Mesenchymal stem cell (in vitro differentiated cells and primary cell): ENCODE data around the gene MICA.
"Not testable (repeated sequence)": the region's sequence is repeated elsewhere in the genome, so short reads cannot be mapped to it uniquely, and the experiment has no call there.

Source experiments
- DNase-seq: peaks from one replicate; pipeline ENCODE4 v3.0.0-alpha.2; 2013
- H2AFZ ChIP-seq: one replicate; pipeline ENCODE4 v1.6.1; 2013; ENCODE audit warnings: low read depth, mild to moderate bottlenecking, control low read depth, inconsistent platforms, low read length, moderate library complexity
- H2AK5ac ChIP-seq: 2 replicates; pipeline ENCODE4 v1.6.1; 2013; ENCODE audit warnings: low read length, moderate library complexity, mild to moderate bottlenecking, inconsistent platforms; ENCODE audit not compliant: severe bottlenecking
- H2BK120ac ChIP-seq: one replicate; pipeline ENCODE4 v1.6.1; 2013; ENCODE audit warnings: low read depth, mild to moderate bottlenecking, inconsistent platforms, low read length, moderate library complexity
- H2BK12ac ChIP-seq, 2 experiments: one replicate each; pipeline ENCODE4 v1.6.1; 2013; ENCODE audit warnings: inconsistent platforms in 2 of 2, low read length in 2 of 2, mild to moderate bottlenecking in 2 of 2, moderate library complexity in 2 of 2, control low read depth in 1 of 2
- H2BK15ac ChIP-seq: one replicate; pipeline ENCODE4 v1.6.1; 2013; ENCODE audit warnings: mild to moderate bottlenecking, low read depth, inconsistent platforms; ENCODE audit not compliant: poor library complexity, severe bottlenecking
- H2BK5ac ChIP-seq: 2 replicates; pipeline ENCODE4 v1.6.1; 2013; ENCODE audit warnings: low read depth, mild to moderate bottlenecking, low read length, control low read depth, inconsistent platforms; ENCODE audit not compliant: poor library complexity, severe bottlenecking
- H3K14ac ChIP-seq, 2 experiments: one replicate each; pipeline ENCODE4 v1.6.1; 2013; ENCODE audit warnings: inconsistent platforms in 2 of 2, low read length in 2 of 2, control low read depth in 1 of 2, mild to moderate bottlenecking in 1 of 2, moderate library complexity in 1 of 2
- H3K18ac ChIP-seq, 2 experiments: one replicate each; pipeline ENCODE4 v1.6.1; 2013; ENCODE audit warnings: inconsistent platforms in 2 of 2, low read length in 2 of 2, control low read depth in 1 of 2, low read depth in 1 of 2, mild to moderate bottlenecking in 1 of 2
- H3K23ac ChIP-seq, 2 experiments: one replicate each; pipeline ENCODE4 v1.6.1; 2013; ENCODE audit warnings: inconsistent platforms in 2 of 2, low read length in 2 of 2, mild to moderate bottlenecking in 2 of 2, moderate library complexity in 2 of 2, control low read depth in 1 of 2
- H3K27ac ChIP-seq: 2 replicates; pipeline ENCODE4 v1.5.1; 2013; ENCODE audit warnings: mild to moderate bottlenecking, moderate library complexity, low read length, control low read depth, inconsistent platforms; ENCODE audit not compliant: poor library complexity, severe bottlenecking
- H3K27me3 ChIP-seq, 2 experiments: 2 replicates each; pipeline versions ENCODE4 v1.6.1 to v1.7.0; 2013; ENCODE audit warnings: low read length in 2 of 2, mild to moderate bottlenecking in 2 of 2, moderate library complexity in 2 of 2, control low read depth in 1 of 2, inconsistent platforms in 1 of 2; ENCODE audit not compliant: control insufficient read depth in 1 of 2, insufficient read depth in 1 of 2
- H3K36me3 ChIP-seq, 2 experiments: 2 replicates each; pipeline versions ENCODE4 v1.6.1 to v1.7.0; 2013; ENCODE audit warnings: low read length in 2 of 2, control low read depth in 1 of 2, inconsistent platforms in 1 of 2, low read depth in 1 of 2, mild to moderate bottlenecking in 1 of 2; ENCODE audit not compliant: insufficient read depth in 2 of 2, control insufficient read depth in 1 of 2
- H3K4ac ChIP-seq, 2 experiments: one replicate each; pipeline ENCODE4 v1.6.1; 2013; ENCODE audit warnings: inconsistent platforms in 2 of 2, low read length in 2 of 2, mild to moderate bottlenecking in 2 of 2, moderate library complexity in 2 of 2, control low read depth in 1 of 2, low read depth in 1 of 2
- H3K4me1 ChIP-seq: 2 replicates; pipeline ENCODE4 v1.6.1; 2013; ENCODE audit warnings: low read depth, low read length, control low read depth; ENCODE audit not compliant: control insufficient read depth, insufficient read depth
- H3K4me2 ChIP-seq: 2 replicates; pipeline ENCODE4 v1.6.1; 2013; ENCODE audit warnings: low read length, mild to moderate bottlenecking, inconsistent platforms; ENCODE audit not compliant: poor library complexity, severe bottlenecking
- H3K4me3 ChIP-seq, 2 experiments: 2 replicates each; pipeline versions ENCODE4 v1.5.1 to v1.7.0; 2013; ENCODE audit warnings: low read length in 2 of 2, mild to moderate bottlenecking in 2 of 2, control low read depth in 1 of 2, low read depth in 1 of 2; ENCODE audit not compliant: insufficient read depth in 1 of 2
- H3K79me1 ChIP-seq: replicated peaks from 2 replicates; pipeline ENCODE4 v1.6.1; 2013; ENCODE audit warnings: mild to moderate bottlenecking, control low read depth, low read length, inconsistent platforms; ENCODE audit not compliant: poor library complexity, severe bottlenecking
- H3K9ac ChIP-seq: 2 replicates; pipeline ENCODE4 v1.7.0; 2013; ENCODE audit warnings: mild to moderate bottlenecking, low read length, moderate library complexity
- H3K9me3 ChIP-seq: 2 replicates; pipeline ENCODE4 v1.7.0; 2013; ENCODE audit warnings: mild to moderate bottlenecking, low read length; ENCODE audit not compliant: control insufficient read depth
- H4K8ac ChIP-seq: one replicate; pipeline ENCODE4 v1.6.1; 2013; ENCODE audit warnings: inconsistent platforms, mild to moderate bottlenecking, low read length, moderate library complexity
- H4K91ac ChIP-seq: one replicate; pipeline ENCODE4 v1.6.1; 2013; ENCODE audit warnings: mild to moderate bottlenecking, low read length, inconsistent platforms
- WGBS: methylation state at CpG from one replicate; pipeline ENCODE4 v1.1.7; 2013; ENCODE audit warnings: mixed read lengths; 5-methylcytosine and 5-hydroxymethylcytosine counted together

Gene MICA

DNA sequence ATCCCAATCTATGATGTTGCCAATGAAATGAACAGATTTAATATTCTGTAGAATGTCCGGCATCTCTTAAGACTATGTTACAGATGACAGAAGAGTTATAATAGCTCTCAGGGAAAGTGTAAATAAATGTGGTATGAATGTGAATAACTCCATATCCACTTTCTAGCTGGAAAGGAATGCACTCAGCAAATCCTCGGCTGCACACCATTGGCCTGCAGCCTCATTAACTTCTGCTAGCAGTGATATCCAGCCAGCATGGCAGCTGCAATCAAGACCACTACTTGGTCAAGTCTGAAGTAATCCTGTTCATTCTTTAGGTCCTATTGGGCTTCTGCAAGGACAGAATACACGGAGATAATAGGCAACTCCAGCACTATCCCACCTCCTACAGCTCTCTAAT is 17.3 kb upstream of the MICA start:
- Histone ChIP-seq H3K18ac (no peak overlapping the region), H2BK5ac (no peak overlapping the region), H3K36me3 (no peaks in the 10 kb centered on the region), H3K27ac (no peak overlapping the region), H3K4me3 (no peak overlapping the region), H3K9me3 (no peaks in the 10 kb centered on the region), H2AK5ac (no peak overlapping the region), H3K79me1 (no peaks in the 10 kb centered on the region), H4K8ac (no peak overlapping the region), H3K9ac (no peak overlapping the region), H3K14ac (no peak overlapping the region), H2BK15ac (no peak overlapping the region), H3K27me3 (peaks cover 0 to 6% of the 10 kb centered on the region in 2 experiments), H2BK12ac (no peak overlapping the region), H2BK120ac (no peak overlapping the region), H3K4ac (no peak overlapping the region), H3K23ac (no peak overlapping the region), H2AFZ (no peak overlapping the region), H3K4me2 (no peak overlapping the region), H4K91ac (no peak overlapping the region), H3K4me1 (peaks cover 1% of the 10 kb centered on the region)
- 78% methylated on average over 2 of the region's 3 CpGs for WGBS
- no peak for DNase-seq

DNA sequence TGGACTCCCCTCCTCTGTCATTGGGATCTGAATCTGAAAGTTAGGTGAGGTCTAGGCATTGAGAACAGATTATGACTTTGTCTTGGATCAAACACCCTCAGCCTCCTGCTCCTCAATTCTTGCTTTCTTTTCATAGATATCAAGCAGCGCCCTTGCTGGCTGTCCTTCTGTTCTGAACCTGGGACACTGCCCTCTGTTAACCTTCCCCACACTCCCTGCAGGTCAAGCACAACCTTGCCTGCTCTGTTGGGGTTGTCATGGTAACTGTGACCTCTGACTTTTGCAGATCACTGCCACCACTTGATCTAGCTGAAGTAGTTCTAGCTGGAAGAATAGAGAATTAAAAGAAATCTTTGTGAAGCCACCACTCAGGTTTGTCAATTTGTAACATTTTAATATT is 16.4 kb upstream of the MICA start:
- Histone ChIP-seq H2AFZ (no peak overlapping the region), H2BK12ac (no peak overlapping the region), H2BK120ac (no peak overlapping the region), H3K27ac (no peak overlapping the region), H3K18ac (no peak overlapping the region), H3K27me3 (peaks cover 0 to 4% of the 10 kb centered on the region in 2 experiments), H3K36me3 (no peaks in the 10 kb centered on the region), H3K9ac (no peak overlapping the region), H3K4ac (no peak overlapping the region), H3K9me3 (no peaks in the 10 kb centered on the region), H3K23ac (no peak overlapping the region), H2BK5ac (no peak overlapping the region), H4K91ac (no peak overlapping the region), H3K4me3 (no peak overlapping the region), H2BK15ac (no peak overlapping the region), H3K4me2 (no peak overlapping the region), H2AK5ac (no peak overlapping the region), H3K4me1 (peaks cover 1% of the 10 kb centered on the region), H3K14ac (no peak overlapping the region), H4K8ac (no peak overlapping the region), H3K79me1 (peaks cover 1% of the 10 kb centered on the region)
- WGBS, result 88% methylated on average over 1 of the region's 1 CpG
- DNase-seq, result no peak

DNA sequence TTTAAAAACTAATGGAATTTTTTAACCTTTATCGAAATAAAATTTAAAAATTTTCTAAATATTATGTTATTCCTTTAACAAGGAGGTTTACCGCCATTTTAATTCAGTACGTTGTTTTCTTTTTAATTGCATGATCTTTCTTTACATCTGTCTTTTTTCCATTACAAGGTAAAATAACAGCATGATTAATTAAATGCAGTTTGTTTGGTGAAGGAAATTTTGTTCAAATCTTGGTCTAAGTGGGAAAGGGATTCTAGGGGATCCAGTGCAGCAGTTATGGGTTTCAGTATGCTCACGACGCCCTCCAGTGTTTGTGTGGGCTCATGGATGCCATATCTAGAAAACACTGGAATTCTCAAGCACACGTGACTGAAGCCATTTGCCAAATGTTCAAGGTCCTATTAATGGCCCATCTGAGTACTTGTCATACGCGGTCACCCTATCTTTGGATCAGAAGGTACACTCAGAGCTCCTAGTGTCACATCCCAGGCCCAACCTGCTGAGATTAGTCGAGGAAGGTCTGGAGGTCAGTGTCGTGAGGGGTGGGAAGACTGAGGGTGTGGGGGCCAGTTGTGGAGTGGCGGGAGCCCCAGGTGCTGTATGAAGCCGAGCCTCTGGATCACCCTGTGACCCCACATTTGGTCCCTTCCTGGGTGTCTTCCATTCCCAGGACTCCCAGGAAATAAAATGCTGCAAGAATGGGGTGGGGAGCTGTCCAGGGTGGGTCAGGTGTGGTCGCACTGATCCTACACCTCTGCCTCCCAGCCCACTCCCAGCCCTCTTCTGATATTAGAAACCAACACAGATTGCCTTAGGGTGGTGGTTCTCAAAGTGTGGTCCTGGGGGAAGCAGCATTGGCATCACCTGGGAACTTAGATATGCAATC is 14.2 kb upstream of the MICA start:
- H2AK5ac ChIP-seq, H2BK120ac ChIP-seq, H3K4ac ChIP-seq, H3K36me3 ChIP-seq, H3K4me2 ChIP-seq, H3K79me1 ChIP-seq, H2AFZ ChIP-seq, H3K4me3 ChIP-seq, H3K27ac ChIP-seq, H2BK15ac ChIP-seq, H2BK5ac ChIP-seq, H3K18ac ChIP-seq, H3K23ac ChIP-seq, H4K8ac ChIP-seq, H3K14ac ChIP-seq, H3K9me3 ChIP-seq, H3K9ac ChIP-seq, H4K91ac ChIP-seq, H3K4me1 ChIP-seq, H2BK12ac ChIP-seq, H3K27me3 ChIP-seq, DNase-seq: not testable (repeated sequence)
- WGBS, result no CpG with 5 or more reads among the region's 13 CpGs

DNA sequence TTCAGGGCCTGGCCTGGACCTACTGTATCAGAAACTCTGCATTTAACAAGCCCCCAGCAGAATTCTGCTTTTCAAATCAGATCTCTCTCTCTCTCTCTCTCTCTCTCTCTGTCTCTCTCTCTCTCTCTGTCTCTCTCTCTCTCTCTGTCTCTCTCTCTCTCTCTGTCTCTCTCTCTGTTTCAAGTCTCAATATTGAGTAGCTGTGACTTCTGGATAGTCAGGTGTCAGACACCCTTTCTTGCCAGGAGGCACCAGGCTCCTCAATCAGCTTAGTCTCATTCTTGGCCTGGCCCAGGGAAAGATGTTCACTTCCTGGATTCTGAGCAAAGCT is 13.6 kb upstream of the MICA start:
- H2AFZ ChIP-seq, H3K27me3 ChIP-seq, DNase-seq, H3K9ac ChIP-seq, H2BK15ac ChIP-seq, H3K14ac ChIP-seq, H3K79me1 ChIP-seq, H3K18ac ChIP-seq, H3K23ac ChIP-seq, H3K36me3 ChIP-seq, H3K27ac ChIP-seq, H3K4ac ChIP-seq, H2AK5ac ChIP-seq, H3K4me1 ChIP-seq, H3K9me3 ChIP-seq, H2BK5ac ChIP-seq, H4K8ac ChIP-seq, H4K91ac ChIP-seq, H2BK120ac ChIP-seq, H2BK12ac ChIP-seq, H3K4me2 ChIP-seq, H3K4me3 ChIP-seq: not testable (repeated sequence)
